Keratinocyte (primary cell): ENCODE measurements around the gene STON2.

Experiments used
- EZH2 ChIP-seq: IDR thresholded peaks from one replicate; pipeline ENCODE4 v1.6.1; 2012; ENCODE audit warnings: inconsistent platforms, mild to moderate bottlenecking, low read length, moderate library complexity
- TF ChIP-seq, protein P1 (sequence below), 3 experiments: IDR thresholded peaks in 1 of 3; conservative IDR thresholded peaks in 1 of 3; optimal IDR thresholded peaks in 1 of 3; 2 replicates in 2 of 3; 3 replicates in 1 of 3; pipeline versions ENCODE3 to v1.5.1; 2011; ENCODE audit warnings: low read length in 3 of 3, mild to moderate bottlenecking in 3 of 3, moderate library complexity in 2 of 3, control low read depth in 1 of 3, inconsistent platforms in 1 of 3; ENCODE audit not compliant: insufficient read depth in 2 of 3; ENCODE audit errors: extremely low read depth in 1 of 3

DNA sequence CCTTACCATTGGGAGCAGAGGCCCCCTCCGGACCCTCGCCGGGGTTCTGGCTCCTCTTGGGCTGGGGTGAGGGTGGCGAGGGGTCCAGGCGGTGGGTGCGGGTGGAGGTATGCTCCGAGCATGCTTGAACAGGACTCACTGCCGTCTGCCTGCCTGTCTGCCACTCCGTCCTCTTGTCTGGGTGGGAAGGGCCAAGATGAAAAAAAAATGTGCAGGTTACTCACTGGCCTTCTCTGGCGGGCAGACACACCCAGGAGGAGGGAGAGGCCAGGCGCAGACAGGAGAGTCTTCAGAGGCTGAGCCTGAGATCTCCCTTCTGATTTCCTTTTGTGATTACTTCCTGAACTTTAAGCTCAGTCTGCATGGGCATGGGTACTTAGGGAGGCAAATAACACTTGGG lies 76.1 kb downstream of the STON2 start:
- TF ChIP-seq, protein P1, sequence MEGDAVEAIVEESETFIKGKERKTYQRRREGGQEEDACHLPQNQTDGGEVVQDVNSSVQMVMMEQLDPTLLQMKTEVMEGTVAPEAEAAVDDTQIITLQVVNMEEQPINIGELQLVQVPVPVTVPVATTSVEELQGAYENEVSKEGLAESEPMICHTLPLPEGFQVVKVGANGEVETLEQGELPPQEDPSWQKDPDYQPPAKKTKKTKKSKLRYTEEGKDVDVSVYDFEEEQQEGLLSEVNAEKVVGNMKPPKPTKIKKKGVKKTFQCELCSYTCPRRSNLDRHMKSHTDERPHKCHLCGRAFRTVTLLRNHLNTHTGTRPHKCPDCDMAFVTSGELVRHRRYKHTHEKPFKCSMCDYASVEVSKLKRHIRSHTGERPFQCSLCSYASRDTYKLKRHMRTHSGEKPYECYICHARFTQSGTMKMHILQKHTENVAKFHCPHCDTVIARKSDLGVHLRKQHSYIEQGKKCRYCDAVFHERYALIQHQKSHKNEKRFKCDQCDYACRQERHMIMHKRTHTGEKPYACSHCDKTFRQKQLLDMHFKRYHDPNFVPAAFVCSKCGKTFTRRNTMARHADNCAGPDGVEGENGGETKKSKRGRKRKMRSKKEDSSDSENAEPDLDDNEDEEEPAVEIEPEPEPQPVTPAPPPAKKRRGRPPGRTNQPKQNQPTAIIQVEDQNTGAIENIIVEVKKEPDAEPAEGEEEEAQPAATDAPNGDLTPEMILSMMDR (optimal IDR thresholded peaks at IDR 0.05 in 1 of 3, IDR thresholded peaks at IDR 0.05 in 1 of 3, conservative IDR thresholded peaks at IDR 0.05 in 1 of 3; ENCODE audit: extremely low read depth in 1 of 3, insufficient read depth in 2 of 3, low read length in 3 of 3) = no peak
- TF ChIP-seq EZH2 = no peak
